NCI-H128 (cell line): ENCODE results near the gene B4GAT1.
"Not testable (repeated sequence)": the region's sequence is repeated elsewhere in the genome, so short reads cannot be mapped to it uniquely, and the experiment has no call there.

Experiments
- DNase-seq: peaks from one replicate; lab custom pipeline; 2025; ENCODE audit not compliant: unreplicated experiment; lab: John Stamatoyannopoulos, UW

The B4GAT1 gene

DNA sequence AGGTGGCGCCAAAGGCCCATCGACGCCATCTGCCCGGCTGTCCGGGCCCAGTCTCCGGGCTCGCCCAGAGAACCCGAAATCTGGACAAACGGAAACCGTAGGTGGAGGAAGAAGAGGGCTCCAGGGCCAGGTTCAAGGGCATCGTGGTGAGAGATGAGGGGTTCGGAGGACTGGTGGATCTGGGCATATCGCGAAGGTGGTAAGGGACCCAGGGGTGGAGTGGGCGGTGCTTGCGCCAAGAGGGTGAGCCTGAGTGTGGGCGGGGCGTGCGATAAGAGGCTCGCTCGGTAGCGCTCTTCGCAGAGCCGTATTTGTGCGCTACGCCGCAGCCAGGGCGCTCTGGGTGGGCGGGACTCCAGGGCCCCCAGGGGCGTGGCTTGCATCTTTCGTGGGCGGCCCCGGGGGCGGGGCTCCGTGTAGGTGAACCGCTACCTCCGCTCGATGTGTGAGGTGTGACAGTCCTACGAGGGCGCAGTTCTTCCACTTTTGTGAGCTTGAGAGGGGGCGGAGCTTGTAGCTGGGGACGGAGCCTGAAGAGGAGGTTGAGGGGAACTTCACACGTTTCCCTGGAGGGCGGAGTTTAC is 35.4 kb downstream of the B4GAT1 start:
- peak; percentile 94 for DNase-seq

DNA sequence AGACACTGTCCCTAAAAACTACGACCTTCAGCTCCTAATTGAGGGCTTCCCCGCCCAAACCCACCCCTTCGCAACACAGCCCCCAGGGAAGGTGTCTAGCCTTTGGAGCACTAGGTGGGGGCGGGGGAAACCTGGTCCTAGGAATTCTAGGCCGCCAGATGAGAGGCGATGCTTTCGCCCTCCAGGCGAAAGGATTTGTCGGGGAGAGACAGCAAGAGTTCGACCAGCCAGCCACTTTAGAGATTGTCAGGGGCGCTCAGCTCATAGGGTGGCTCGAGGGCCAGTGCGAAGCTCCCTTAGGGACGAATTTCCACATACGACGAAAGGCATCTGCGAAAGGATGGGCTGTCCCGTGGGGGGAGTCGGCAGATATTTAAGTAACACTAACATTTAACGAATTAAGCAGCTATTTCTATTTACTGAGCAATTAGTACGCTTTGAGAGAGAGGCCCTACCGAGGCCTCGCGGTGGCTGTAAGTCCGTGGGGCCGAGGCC is 35.9 kb downstream of the B4GAT1 start:
- no peak for DNase-seq

DNA sequence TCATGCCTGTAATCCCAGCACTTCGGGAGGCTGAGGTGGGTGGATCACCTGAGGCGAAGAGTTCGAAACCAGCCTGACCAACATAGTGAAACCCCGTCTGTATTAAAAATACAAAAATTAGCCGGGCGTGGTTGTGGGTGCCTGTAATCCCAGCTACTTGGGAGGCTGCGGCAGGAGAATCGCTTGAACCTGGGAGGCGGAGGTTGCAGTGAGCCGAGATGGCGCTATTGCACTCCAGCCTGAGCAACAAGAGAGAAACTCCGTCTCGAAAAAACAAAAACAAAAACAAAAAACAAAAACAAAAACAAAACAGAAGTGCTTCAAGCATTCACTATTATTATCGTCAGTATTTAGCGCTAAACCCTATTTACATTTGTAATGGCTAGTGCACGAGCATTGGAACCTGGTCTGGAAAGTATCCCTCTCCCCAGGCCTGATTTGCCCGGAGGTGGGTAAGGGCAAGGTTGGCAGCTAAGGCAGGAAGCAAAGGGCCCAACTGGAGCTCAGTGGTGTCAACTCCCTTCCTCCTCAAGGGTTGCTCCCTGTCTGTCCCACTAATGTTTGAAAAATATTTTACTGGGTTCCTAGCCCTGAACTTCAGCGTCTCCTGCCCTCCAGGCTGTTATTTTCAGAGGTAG is 36.5 kb downstream of the B4GAT1 start:
- not testable (repeated sequence) for DNase-seq

DNA sequence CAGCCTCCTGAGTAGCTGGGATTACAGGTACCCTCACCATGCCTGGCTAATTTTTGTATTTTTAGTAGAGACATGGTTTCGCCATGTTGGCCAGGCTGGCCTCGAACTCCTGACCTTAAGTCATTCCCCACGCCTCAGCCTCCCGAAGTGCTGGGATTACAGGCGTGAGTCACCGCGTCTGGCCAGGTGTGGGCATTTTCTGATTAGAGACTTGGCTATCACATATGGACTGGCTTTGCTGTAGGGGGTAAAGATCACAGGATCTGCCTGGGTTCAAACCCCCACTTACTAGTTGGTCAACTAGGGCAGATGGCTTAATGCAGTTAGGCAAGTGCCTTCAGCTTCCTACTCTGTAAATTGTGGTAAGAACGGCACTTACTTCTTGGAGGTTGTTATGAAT is 37.1 kb downstream of the B4GAT1 start:
- no peak for DNase-seq

- DNase-seq: no peak
Observed at GRCh38 chr11:66309475-66309874, 38.0 kb downstream of the B4GAT1 start.

- DNase-seq: no peak
Observed at GRCh38 chr11:66302656-66303055, 44.8 kb downstream of the B4GAT1 start.

DNA sequence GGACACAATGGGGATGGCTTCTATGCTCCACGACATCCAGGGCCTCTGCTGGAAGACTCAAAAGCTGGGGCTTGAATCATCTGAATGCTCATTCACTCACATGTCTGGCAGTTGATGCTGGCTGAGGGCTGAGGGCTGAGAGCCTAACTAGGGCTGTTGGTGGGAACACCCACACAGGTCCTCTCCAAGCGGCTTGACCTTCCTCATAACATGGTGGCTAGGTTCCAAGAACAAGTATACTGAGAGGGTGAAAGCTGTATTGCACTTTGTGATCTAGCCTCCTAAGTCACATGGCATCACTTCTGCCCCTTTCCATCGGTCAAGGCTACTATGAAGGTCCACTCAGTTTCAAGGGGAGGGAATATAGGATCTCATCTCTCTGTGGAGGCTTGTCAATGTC is 48.2 kb downstream of the B4GAT1 start:
- no peak for DNase-seq

- DNase-seq: no peak
Observed at GRCh38 chr11:66297610-66298009, 49.8 kb downstream of the B4GAT1 start.
